AG20443 (cell line): ENCODE data around the gene MAT1A.

Experiments
- DNase-seq: peaks from one replicate; pipeline ENCODE4 v3.0.0; 2012; ENCODE audit warnings: low spot score, mixed read lengths

MAT1A gene

GRCh38 chr10:80281784-80282765 lies 7.4 kb downstream of the MAT1A start:
- no peak for DNase-seq

GRCh38 chr10:80281292-80281691 lies 8.2 kb downstream of the MAT1A start:
- no peak for DNase-seq

- DNase-seq, result no peak
Observed at GRCh38 chr10:80280071-80280800, 9.2 kb downstream of the MAT1A start.

DNA sequence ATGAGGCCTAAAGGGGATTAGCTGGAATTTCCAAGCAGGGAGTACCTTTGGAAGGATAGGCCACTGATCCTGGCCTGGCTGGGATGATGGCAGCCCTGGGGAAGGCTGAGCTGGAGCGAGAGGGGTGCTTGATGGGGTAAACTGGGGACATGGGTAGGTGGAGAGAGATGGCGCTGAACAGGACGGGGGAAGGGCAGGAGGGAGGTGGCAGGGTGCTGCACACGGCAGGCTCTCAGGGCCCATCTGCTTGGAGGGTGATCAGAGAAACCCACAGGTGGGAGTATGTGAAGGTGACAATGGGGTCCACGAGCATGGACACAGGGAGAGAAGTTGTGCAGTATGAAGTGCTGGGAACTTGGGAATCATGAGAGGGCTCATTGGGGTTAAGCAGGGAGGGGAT lies 10.3 kb downstream of the MAT1A start:
- no peak for DNase-seq

- peak; percentile 9 for DNase-seq
Observed at GRCh38 chr10:80278480-80278879, 11.0 kb downstream of the MAT1A start.

GRCh38 chr10:80277567-80278250 lies 11.7 kb downstream of the MAT1A start:
- peak; percentile 10 for DNase-seq

DNA sequence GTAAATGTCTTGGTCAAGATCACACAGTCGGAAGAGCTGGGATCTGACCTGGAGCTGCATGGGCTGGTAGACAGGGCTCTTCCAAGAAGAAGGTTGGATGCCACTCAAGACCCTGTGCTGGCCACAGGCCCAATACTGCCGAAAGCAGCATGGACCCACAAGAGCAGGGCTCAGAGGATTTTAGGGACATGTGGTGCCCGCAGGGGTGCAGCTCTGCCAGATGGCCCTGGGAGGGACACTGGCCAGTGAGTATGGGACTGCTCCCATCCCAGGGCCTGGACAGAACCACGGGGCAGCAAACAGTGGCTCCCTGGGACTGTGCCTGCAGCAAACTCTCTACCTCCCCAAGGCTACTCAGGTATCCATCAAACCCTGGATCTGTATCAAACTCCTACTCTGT lies 12.4 kb downstream of the MAT1A start:
- DNase-seq, result no peak

- DNase-seq, result no peak
Observed at GRCh38 chr10:80276335-80276734, 13.1 kb downstream of the MAT1A start.

DNA sequence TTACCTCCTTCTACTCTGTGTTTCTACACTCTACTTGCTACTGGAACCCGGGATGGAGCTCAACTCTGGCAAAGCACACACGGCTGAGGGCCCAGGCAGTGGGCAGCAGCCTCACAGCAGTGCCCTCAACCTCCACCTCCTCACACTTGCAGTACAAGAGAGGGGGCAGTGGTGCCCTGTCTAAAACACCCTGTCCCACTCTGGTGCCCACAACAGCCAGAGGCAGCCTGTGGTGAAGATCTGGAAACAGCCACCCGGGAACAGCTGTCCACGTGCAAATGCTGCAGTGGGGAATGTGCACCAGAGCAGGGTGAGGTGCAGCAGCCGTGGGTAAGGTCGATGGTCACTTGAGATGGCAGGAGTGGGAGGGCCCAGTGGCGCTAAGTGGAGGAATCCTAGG lies 13.7 kb downstream of the MAT1A start:
- DNase-seq, result peak; percentile 9

DNA sequence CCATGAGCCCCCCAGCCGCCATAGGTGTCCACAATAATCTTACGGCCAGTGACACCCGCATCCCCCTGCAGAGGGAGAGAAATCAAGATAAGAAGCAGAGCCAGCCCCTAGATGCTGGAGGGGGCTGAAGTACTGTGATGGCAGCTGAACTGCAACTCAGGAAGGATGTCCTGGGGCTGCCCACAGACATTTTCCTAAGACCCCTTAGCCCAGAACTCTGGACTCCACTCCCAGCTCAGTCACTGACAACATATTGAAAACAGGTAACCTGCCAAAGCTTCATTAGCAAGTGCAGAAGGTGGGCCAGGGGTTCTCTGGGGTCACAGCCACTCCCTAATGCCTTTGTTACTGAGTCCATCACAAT lies 14.3 kb downstream of the MAT1A start:
- no peak for DNase-seq

GRCh38 chr10:80274396-80275134 lies 14.9 kb downstream of the MAT1A start:
- no peak for DNase-seq

- no peak for DNase-seq
Observed at GRCh38 chr10:80273523-80274170, 15.8 kb downstream of the MAT1A start.

DNA sequence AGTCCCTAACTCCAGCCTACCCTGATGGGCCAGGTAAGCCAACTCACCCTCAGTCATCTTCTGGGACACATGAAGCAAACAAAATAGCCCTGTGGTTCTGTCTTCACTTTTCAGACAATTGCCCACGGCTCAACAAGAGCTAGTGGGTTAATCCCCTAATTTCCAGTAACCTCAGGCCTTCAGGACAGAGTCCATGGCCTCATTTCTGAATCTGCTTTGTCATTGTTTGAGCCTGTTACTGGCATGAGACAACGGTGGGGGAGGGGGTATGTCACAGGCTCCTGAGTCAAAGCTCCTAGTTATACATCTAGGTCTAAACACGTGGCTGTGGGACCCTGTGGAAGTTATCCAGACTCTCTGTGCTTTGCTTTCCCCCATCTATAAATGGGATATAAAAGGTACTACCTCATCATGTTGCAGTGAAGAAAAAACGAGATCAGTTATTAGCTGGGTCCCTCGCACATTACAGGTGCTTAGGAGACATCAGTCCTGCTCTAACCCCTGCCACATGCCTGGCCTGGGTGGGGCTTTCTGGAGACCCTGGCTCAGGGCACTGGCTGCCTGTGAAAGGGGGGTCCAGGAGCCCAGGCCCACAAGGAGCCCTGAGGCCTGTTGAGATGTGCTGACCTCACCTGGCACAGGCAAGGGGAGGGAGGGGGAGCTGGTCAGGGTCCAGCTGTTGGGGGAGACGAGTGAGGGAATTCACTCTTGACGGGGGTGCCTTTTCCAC lies 16.5 kb downstream of the MAT1A start:
- no peak for DNase-seq

DNA sequence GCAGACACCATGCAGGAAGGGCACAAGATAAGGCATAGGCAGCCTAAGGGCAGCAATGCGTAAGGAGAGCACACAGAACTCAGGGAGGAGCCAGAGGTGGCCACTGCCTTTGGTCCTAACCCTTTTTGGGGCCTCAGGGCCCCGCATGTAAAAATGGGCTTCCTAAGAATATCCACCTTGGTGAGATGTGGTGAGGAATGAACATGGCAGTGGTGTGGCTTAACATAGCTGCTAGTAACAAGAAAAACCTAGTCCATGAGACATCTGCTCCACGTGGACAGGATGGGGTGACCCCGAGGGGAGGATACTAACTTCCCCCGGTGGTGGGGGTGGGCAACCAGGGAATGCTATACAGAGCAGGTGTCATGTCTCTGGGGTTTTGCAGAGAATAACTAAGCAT lies 18.0 kb downstream of the MAT1A start:
- DNase-seq, result no peak

GRCh38 chr10:80270887-80271286 lies 18.6 kb downstream of the MAT1A start:
- no peak for DNase-seq

- DNase-seq, result no peak
Observed at GRCh38 chr10:80268938-80269588, 20.4 kb downstream of the MAT1A start.

- no peak for DNase-seq
Observed at GRCh38 chr10:80268266-80268665, 21.2 kb downstream of the MAT1A start.

- no peak for DNase-seq
Observed at GRCh38 chr10:80266513-80266863, 23.0 kb downstream of the MAT1A start.

- DNase-seq, result no peak
Observed at GRCh38 chr10:80265740-80266512, 23.5 kb downstream of the MAT1A start.
